Hypothalamus (tissue), 51 donors: ENCODE data around the gene ZFP28.

Experiments
- DNase-seq, 51 donors: peaks; one replicate each; lab custom pipeline; 2025; lab: John Stamatoyannopoulos, UW

ZFP28 gene

GRCh38 chr19:56594783-56595547 is 56.2 kb downstream of the ZFP28 start, which contains the start of gene ZNF71:
Gene ZNF71 (plus strand): TSS chr19:56595302. CDS start chr19:56601559, 6,257 bp downstream.
- peak; percentile 24 to 91 (median 80) for DNase-seq

GRCh38 chr19:56595548-56595899 is 56.8 kb downstream of the ZFP28 start:
- no peak for DNase-seq

- DNase-seq, result no peak
Observed at GRCh38 chr19:56596676-56597075, 57.9 kb downstream of the ZFP28 start.

- DNase-seq, result no peak
Observed at GRCh38 chr19:56597696-56598095, 58.9 kb downstream of the ZFP28 start.

- peak in 1 of 51 donors; percentile 39 for DNase-seq
Observed at GRCh38 chr19:56601375-56601774, 62.6 kb downstream of the ZFP28 start.

DNA sequence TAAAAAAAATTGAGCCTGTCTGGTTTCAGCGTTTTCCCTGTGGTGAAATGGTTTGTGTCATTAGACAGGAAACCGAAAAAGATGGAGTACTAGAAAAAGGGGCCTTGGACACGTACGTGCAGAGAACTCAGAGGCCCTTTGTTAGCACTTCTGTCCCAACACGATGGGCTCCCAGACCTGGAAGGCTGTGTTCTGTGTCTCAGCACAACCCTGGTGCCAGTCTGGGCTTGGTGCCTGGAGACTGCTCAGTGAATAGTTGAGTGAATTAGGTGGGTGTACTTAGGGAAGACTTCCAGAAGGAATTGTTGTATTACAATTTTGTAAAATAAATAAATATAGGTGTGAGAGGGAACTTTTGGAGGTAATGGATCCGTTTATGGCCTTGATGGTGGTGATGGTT is 65.1 kb downstream of the ZFP28 start:
- DNase-seq, result peak in 29 of 51 donors; percentile 4 to 76 (median 36)
